ENCODE data around the gene OSTF1.

The OSTF1 gene

DNA sequence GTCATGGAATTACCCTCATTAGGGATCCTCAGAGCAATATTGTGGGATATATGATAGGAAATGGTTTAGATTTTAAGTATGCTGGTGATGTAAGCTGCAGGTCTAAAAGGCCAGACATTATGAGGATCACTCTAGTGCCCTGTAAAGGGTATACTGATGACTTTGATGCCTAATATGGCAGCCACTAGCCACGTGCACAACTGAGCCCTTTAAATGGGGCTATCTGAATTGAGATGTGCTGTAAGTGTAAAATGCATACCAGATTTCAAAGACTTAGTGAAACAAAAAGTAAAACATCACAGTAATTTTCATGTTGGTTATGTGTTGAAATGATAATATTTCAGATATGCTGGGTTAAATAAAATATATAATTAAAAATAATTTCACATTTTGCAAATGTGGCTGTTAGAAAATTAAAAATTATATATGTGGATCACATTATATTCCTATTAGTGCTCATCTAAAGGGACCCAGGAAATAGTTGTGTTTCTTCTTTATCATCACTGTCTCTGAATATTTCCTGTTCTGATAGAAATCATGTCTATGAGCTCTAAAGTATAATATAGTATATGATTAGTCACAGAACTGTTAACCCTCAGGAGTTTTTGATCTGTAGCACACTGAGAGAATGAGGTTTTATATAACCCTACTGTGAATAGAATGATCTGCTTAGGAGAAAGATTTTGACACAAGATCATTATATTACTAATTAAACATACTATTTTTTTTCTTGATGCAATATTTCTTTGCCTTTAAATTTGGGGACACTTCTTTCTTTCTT lies 50.1 kb downstream of the OSTF1 start:
- ATAC-seq: no peak
- no peak for TF ChIP-seq ZC3H10 (CRISPR knock-in tag; IDR thresholded peaks at IDR 0.05)
- no peak for TF ChIP-seq ISL1 (CRISPR knock-in tag; IDR thresholded peaks at IDR 0.05)
- no peak for TF ChIP-seq ZFP3 (CRISPR knock-in tag; IDR thresholded peaks at IDR 0.05)
- TF ChIP-seq RARB (CRISPR knock-in tag; IDR thresholded peaks at IDR 0.05): no peak

DNA sequence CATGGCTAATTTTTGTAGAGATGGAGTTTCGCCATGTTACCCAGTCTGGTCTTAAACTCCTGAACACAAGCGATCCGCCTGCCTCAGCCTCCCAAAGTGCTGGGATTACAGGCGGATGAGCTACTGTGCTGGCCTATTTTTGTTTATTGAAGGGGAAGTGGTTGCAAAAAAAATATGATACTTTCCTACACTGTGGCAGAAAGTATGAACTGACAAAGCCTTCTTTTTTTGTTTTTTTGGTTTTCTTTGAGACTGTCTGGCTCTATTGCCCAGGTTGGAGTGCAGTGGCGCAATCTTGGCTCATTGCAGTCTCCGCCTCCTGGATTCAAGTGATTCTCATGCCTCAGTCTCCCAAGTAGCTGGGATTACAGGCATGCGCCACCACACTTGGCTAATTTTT lies 50.9 kb downstream of the OSTF1 start:
- TF ChIP-seq GLIS3 (CRISPR knock-in tag; IDR thresholded peaks at IDR 0.05) (no peak), CSDC2 (CRISPR knock-in tag; IDR thresholded peaks at IDR 0.05) (no peak), ZFP3 (CRISPR knock-in tag; IDR thresholded peaks at IDR 0.05) (no peak), PPARA (CRISPR knock-in tag; IDR thresholded peaks at IDR 0.05; ENCODE audit: borderline replicate concordance) (no peak), ZC3H10 (CRISPR knock-in tag; IDR thresholded peaks at IDR 0.05) (no peak), OSR1 (CRISPR knock-in tag; IDR thresholded peaks at IDR 0.05) (no peak), CREB5 (CRISPR knock-in tag; IDR thresholded peaks at IDR 0.05; ENCODE audit: low read depth) (no peak), ZFP30 (CRISPR knock-in tag; IDR thresholded peaks at IDR 0.05) (no peak), POU6F1 (CRISPR knock-in tag; IDR thresholded peaks at IDR 0.05; ENCODE audit: borderline replicate concordance, low read depth) (no peak), RARB (CRISPR knock-in tag; IDR thresholded peaks at IDR 0.05) (no peak), PATZ1 (CRISPR knock-in tag; IDR thresholded peaks at IDR 0.05; ENCODE audit: borderline replicate concordance) (no peak), ZNF565 (CRISPR knock-in tag; conservative IDR thresholded peaks at IDR 0.05; ENCODE audit: low read depth) (no peak), TOX (CRISPR knock-in tag; IDR thresholded peaks at IDR 0.05; ENCODE audit: borderline replicate concordance) (no peak)
- TF ChIP-seq, protein P1, sequence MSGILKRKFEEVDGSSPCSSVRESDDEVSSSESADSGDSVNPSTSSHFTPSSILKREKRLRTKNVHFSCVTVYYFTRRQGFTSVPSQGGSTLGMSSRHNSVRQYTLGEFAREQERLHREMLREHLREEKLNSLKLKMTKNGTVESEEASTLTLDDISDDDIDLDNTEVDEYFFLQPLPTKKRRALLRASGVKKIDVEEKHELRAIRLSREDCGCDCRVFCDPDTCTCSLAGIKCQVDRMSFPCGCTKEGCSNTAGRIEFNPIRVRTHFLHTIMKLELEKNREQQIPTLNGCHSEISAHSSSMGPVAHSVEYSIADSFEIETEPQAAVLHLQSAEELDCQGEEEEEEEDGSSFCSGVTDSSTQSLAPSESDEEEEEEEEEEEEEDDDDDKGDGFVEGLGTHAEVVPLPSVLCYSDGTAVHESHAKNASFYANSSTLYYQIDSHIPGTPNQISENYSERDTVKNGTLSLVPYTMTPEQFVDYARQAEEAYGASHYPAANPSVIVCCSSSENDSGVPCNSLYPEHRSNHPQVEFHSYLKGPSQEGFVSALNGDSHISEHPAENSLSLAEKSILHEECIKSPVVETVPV (CRISPR knock-in tag; IDR thresholded peaks at IDR 0.05): no peak
- TF ChIP-seq, protein P2, sequence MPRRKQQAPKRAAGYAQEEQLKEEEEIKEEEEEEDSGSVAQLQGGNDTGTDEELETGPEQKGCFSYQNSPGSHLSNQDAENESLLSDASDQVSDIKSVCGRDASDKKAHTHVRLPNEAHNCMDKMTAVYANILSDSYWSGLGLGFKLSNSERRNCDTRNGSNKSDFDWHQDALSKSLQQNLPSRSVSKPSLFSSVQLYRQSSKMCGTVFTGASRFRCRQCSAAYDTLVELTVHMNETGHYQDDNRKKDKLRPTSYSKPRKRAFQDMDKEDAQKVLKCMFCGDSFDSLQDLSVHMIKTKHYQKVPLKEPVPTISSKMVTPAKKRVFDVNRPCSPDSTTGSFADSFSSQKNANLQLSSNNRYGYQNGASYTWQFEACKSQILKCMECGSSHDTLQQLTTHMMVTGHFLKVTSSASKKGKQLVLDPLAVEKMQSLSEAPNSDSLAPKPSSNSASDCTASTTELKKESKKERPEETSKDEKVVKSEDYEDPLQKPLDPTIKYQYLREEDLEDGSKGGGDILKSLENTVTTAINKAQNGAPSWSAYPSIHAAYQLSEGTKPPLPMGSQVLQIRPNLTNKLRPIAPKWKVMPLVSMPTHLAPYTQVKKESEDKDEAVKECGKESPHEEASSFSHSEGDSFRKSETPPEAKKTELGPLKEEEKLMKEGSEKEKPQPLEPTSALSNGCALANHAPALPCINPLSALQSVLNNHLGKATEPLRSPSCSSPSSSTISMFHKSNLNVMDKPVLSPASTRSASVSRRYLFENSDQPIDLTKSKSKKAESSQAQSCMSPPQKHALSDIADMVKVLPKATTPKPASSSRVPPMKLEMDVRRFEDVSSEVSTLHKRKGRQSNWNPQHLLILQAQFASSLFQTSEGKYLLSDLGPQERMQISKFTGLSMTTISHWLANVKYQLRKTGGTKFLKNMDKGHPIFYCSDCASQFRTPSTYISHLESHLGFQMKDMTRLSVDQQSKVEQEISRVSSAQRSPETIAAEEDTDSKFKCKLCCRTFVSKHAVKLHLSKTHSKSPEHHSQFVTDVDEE (CRISPR knock-in tag; IDR thresholded peaks at IDR 0.05): no peak
- no peak for ATAC-seq

- no peak for ATAC-seq
- TF ChIP-seq ISL1 (CRISPR knock-in tag; IDR thresholded peaks at IDR 0.05): no peak
- TF ChIP-seq SNAI2 (CRISPR knock-in tag; IDR thresholded peaks at IDR 0.05): no peak
- no peak for TF ChIP-seq TCF4 (CRISPR knock-in tag; IDR thresholded peaks at IDR 0.05; ENCODE audit: borderline replicate concordance)
- TF ChIP-seq CSDC2 (CRISPR knock-in tag; IDR thresholded peaks at IDR 0.05): no peak
Measured at GRCh38 chr9:75140261-75140660, 51.9 kb downstream of the OSTF1 start.

DNA sequence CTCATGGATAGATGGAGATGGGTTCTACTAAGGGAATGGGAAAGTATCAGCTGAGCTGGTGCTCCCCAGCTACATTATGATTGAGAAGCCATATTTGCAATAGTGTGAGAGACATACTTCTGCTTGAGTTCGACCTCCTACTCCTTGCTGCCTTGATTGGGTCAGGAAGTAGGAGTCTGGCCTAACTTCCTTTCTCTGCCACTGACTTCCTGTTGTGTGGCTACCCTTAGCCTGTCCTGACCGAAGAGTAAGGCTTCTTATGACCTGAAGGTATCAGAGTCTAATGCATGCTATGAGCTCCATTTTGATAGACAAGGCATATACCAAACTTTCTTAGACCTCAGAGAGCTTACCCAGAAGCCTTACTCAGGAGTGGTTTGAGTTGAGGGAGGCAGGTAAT lies 53.9 kb downstream of the OSTF1 start:
- no peak for ATAC-seq
- TF ChIP-seq CSDC2 (CRISPR knock-in tag; IDR thresholded peaks at IDR 0.05): no peak
- no peak for TF ChIP-seq ZFP3 (CRISPR knock-in tag; IDR thresholded peaks at IDR 0.05)
- TF ChIP-seq PPARA (CRISPR knock-in tag; IDR thresholded peaks at IDR 0.05; ENCODE audit: borderline replicate concordance): no peak
- TF ChIP-seq TCF4 (CRISPR knock-in tag; IDR thresholded peaks at IDR 0.05; ENCODE audit: borderline replicate concordance): no peak
